LNCAP (cell line): ENCODE data around the gene ALG12.

Source experiments
- TF ChIP-seq, protein P1 (sequence below): fragments of 450-650 bp; IDR thresholded peaks from 2 replicates; pipeline ENCODE4 v1.5.1; 2017; ENCODE audit warnings: mild to moderate bottlenecking

The ALG12 gene

DNA sequence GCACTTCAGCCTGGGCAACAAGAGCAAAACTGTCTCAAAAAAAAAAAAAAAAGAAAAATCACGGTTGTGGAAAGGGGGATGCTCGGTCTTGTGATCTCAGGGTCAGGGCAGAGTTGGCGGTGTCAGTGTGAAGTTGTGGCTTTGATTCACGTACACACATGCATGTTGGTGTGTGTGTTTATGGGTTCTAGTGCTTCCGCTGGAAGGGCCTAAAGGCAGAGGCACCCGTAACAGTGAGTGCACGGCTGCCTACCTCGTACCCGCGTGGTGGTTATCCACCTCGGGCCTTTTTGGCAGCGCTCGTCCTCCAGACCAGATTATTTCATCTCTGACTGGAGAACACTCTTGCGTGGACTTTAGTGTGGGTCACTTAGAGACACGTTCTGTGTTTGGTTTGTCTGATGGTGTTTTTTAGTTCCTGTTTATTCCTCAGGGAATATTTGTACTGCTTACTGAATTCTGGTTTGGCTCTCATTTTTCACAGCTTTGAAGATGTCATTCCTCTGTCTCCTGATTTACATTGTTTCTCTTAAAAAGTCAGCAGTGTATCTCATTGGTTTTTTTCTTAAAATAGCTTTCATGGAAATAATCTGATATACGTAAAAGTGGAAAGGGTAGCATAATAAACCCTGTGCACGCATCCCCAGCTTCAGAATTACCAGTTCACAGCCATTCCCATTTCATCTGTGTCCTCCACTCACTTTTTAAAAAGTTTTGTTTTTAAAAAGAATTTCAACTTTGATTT is 49.0 kb downstream of the ALG12 start:
- TF ChIP-seq, protein P1, sequence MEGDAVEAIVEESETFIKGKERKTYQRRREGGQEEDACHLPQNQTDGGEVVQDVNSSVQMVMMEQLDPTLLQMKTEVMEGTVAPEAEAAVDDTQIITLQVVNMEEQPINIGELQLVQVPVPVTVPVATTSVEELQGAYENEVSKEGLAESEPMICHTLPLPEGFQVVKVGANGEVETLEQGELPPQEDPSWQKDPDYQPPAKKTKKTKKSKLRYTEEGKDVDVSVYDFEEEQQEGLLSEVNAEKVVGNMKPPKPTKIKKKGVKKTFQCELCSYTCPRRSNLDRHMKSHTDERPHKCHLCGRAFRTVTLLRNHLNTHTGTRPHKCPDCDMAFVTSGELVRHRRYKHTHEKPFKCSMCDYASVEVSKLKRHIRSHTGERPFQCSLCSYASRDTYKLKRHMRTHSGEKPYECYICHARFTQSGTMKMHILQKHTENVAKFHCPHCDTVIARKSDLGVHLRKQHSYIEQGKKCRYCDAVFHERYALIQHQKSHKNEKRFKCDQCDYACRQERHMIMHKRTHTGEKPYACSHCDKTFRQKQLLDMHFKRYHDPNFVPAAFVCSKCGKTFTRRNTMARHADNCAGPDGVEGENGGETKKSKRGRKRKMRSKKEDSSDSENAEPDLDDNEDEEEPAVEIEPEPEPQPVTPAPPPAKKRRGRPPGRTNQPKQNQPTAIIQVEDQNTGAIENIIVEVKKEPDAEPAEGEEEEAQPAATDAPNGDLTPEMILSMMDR, result no peak

DNA sequence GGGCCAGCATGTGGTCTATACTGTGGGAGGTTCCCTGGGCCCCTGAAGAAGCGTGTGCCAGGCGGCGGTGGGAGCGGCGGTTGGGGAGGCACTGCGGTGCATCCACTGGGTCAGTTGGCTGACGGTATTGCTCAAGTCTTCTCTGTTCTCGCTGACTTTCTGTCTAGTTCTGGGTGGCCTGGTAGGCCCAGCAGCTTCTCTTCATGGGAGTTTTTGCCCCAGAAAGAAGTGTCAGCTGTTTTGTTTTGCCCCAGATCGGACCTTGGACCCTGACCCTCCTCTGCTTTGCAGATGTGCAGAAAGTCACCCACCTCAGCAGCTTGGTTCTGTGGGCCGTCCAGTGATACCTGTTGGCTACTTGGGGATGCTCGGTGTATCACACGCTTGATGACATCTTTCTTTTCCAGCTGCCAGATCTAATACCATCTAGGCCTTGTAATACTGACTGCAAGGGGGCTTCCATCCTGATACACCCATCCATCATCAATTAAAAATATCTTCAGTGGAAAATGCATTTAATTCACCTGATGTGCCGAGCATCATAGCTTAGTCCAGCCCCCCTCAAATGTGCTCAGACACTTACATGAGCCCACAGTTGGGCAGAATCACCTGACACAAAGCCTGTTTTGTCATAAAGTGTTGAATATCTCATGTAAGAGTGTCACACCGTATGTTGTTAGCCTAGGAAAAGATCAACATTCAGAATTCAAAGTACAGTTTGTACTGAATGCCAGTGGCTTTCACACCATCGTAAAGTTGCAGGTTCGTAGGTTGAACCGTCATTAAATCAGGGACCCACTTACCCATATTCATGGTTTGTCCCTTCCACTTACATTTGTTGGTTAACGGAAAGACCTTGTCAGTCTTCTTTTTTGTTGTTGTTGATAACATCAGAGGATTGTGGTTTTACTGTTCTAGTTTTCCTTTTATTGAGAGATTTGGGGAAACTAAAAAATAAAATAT is 50.7 kb downstream of the ALG12 start:
- TF ChIP-seq, protein P1, result no peak

DNA sequence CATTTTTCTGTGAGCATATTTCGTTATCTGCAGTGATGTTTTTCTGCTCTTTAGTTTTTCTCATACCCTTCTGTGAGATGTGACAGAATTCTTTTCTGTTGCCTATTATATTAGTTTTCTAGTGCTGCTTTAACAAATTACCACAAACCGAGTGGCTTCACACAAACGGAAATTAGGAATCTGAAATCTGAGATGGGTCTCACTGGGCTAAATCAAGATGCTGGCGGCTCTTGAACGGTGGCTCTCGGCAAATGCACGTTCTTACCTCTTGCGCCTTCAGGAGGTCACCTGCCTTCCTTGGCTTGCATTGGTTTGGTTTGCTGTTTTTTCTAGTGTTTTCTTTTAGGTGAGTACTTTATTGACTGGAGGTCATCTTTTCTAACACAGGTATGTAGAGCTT is 51.6 kb downstream of the ALG12 start:
- TF ChIP-seq, protein P1, result no peak

DNA sequence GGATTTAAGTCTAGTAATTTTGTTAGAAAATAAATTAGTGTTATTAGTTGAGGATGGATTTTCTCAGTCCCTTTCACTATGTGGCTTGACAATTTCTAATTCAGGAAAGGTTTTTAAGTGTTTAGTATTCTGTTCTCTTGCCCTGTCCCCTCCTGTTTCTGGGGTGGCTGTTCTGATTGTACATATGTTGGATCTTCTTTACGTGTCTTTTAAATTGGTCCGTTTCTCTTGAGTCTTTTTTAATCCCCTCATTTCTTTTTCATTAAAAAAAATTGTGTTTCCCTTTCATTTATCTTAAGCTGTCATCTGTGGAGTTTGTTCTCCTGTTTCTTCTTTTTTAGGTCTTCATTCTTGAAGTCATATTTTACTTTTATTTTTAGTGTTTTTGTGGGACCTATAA is 52.1 kb downstream of the ALG12 start:
- TF ChIP-seq, protein P1, result no peak

DNA sequence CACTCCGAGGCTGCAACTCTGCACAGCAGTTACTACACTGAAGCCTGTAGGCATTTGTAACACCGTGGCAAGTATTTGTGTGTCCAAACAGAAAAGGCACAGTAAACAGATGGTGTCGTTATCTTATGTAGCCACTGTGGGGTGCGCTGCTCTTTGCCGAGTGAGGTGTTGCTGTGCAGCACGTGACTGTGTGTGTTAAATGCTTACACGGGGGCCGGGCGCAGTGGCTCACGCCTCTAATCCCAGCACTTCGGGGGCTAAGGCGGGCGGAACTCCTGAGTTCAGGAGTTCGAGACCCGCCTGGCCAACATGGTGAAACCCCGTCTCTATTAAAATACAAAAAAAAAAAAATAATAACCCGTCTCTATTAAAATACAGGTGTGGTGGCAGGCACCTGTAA is 53.1 kb downstream of the ALG12 start:
- TF ChIP-seq, protein P1, result no peak

DNA sequence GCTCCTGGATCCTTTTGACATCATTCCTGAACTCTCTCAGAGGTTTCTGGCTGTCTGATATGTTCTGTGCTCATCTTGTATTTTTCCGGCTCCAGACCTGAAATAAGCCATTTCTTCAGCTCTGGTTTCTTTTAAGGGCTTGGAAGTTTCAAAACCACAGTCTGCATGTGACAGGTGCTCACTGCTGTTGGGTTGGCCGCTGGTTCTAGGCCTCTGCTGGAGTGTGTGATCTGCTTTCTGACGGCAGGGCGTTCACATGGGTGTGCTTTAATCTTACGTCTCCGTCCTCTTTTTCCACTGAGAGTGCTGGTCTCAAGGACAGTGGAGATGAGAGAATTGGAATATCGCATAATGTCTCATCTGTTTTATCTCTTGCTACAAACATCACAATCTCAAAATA is 54.3 kb downstream of the ALG12 start:
- TF ChIP-seq, protein P1, result no peak

DNA sequence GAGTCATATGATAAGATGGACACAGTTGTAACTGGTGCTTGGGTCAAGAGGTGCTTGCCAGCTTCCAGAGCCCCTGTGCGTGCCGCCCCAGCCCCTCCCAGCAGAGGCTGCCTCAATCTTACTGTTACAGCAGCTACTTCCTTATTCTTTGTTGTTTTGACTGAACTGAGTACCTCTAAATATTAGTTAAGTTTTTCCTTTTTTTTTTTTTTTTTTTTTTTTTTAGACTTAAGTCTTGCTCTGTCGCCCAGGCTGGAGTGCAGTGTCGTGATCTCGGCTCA is 55.8 kb downstream of the ALG12 start:
- TF ChIP-seq, protein P1, result no peak
